DMS53 treated with DMSO at 0.1 percent for 48 hours (cell line): Measurements from ENCODE around the gene CPXM2.

Experiments used
- DNase-seq: peaks from one replicate; lab custom pipeline; 2025; ENCODE audit not compliant: unreplicated experiment; lab: John Stamatoyannopoulos, UW

The CPXM2 gene

DNA sequence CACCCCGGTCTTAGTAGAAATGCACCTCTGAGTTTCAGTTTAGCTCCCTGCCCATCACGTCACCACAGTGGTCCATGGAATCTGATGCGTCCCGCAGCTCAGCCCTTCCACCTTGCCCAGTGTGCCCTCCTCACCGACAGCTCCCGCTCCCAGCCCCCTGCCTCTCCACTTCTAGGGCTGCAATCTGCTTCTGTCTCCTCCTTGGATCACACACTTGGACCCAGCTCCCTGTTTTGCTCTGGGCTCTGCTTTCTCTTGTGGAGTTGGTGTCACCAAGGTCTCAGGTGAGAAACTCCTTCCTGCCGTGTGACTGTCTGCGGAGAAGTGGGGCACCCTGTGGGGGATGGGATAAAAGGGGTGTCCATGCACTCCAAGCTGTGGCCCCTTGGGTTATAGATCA is 187.5 kb downstream of the CPXM2 start:
- no peak for DNase-seq

DNA sequence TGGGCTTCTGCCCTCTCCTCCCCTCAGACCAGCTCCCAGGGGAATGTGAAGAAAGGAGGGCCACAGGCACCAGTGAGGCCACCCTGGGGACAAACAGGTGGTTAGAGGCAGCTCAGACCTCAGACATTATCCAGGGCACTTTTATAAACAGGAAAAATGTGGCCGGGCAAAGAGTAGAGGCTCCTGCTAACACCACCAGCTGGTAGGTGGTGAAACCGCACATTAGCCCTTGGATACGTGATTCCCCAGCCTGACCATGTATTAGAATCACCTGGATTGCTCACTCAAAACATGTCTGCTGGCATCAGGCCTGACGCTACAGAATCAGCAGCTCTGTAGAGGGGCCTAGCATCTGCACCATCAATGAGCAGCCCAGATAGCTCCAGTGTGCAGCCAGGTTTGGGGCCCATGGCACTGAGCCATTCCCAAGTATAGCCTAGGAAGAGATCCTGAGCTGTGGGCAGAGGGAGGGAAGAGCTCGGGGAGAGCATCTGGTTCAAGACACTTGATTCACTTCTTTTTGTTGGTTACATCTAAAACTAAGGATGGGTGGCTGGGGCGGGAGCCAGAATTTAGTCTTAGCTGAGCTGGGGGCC is 188.3 kb downstream of the CPXM2 start:
- DNase-seq = no peak
